Nephron (organoid): ENCODE measurements around the gene TSHZ3.

Experiments used
- H3K27ac Mint-ChIP-seq, 3 experiments: 2 replicates each; pipeline ENCODE4 v1.8.0; 2020; ENCODE audit warnings: mixed read lengths in 3 of 3, mild to moderate bottlenecking in 2 of 3, moderate library complexity in 1 of 3
- H3K27me3 Mint-ChIP-seq: 2 replicates; pipeline ENCODE4 v1.8.0; 2021; ENCODE audit warnings: low read depth, mild to moderate bottlenecking, moderate library complexity, mixed read lengths
- H3K36me3 Mint-ChIP-seq: 2 replicates; pipeline ENCODE4 v1.8.0; 2020; ENCODE audit warnings: low read depth, mixed read lengths
- H3K4me1 Mint-ChIP-seq: 2 replicates; pipeline ENCODE4 v1.8.0; 2020; ENCODE audit warnings: mixed read lengths
- H3K4me3 Mint-ChIP-seq, 3 experiments: 2 replicates each; pipeline ENCODE4 v1.8.0; 2020; ENCODE audit warnings: mild to moderate bottlenecking in 3 of 3, mixed read lengths in 3 of 3, moderate library complexity in 2 of 3
- H3K9me3 Mint-ChIP-seq: 2 replicates; pipeline ENCODE4 v1.8.0; 2020; ENCODE audit warnings: mixed read lengths
- TF ChIP-seq, protein P1 (sequence below), 3 experiments: fragments of 200-600 bp; sonication (generic); IDR thresholded peaks; one replicate each; pipeline ENCODE4 v1.5.0; 2021; ENCODE audit warnings: antibody characterized with exemption in 3 of 3; ENCODE audit not compliant: unreplicated experiment in 3 of 3

Gene TSHZ3

DNA sequence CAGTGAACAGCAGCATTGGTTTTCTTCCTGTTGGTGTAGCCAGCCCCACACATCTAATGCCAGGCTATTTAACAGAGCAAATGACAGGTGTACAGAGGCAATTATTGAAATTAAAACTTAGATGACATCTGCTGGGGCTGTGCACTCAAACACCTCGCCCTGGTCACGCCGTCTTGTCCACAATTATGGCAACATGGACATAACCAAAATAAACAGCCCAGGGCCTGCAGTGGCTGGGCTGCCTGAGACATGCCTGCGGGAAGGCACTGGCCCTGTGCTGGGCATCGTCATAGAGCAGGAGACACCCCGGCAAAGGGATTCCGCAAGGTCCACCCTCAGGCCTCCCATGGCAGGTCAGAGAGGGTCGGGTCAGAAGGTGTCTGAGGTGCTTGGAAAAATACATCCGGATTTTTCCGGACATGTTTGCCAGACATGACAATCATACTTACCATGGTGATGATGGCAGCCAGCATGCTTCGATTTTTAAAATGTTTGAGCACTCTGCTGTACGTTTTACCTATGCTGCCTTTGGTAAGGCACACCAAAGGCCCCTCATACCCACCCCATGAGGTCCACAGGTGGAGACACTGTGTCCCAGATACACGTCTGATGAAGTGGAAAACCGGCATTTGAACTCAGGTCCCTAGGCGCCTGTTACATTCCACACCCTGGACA is 47.8 kb downstream of the TSHZ3 start:
- Mint-ChIP-seq H3K27ac (no peak overlapping the region), H3K9me3 (no peaks in the 10 kb centered on the region), H3K36me3 (no peaks in the 10 kb centered on the region), H3K4me1 (peaks cover 24% of the 10 kb centered on the region), H3K4me3 (no peak overlapping the region), H3K27me3 (no peaks in the 10 kb centered on the region)
- TF ChIP-seq, protein P1, sequence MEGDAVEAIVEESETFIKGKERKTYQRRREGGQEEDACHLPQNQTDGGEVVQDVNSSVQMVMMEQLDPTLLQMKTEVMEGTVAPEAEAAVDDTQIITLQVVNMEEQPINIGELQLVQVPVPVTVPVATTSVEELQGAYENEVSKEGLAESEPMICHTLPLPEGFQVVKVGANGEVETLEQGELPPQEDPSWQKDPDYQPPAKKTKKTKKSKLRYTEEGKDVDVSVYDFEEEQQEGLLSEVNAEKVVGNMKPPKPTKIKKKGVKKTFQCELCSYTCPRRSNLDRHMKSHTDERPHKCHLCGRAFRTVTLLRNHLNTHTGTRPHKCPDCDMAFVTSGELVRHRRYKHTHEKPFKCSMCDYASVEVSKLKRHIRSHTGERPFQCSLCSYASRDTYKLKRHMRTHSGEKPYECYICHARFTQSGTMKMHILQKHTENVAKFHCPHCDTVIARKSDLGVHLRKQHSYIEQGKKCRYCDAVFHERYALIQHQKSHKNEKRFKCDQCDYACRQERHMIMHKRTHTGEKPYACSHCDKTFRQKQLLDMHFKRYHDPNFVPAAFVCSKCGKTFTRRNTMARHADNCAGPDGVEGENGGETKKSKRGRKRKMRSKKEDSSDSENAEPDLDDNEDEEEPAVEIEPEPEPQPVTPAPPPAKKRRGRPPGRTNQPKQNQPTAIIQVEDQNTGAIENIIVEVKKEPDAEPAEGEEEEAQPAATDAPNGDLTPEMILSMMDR (IDR thresholded peaks at IDR 0.05; ENCODE audit: unreplicated experiment in 3 of 3): no peak

DNA sequence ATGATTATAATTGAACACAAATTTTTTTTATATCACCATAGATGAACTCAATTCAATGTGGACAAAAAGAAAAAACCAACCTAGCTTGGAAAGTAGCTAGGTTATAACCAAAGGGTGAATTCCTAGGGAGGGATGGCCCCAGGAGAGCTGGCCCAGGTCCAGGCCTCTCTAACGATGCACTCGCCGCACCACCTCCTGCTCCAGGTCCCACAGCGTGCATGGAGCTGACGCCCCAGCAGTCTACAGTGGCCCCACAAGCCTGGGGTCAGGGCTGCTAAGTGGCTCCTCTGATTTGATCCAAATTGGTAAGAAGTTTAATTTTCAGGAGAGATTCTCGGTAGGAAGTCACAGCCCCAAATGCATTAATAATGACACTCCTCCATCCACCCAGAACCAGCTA is 48.8 kb downstream of the TSHZ3 start:
- Mint-ChIP-seq H3K36me3 (peaks cover 3% of the 10 kb centered on the region), H3K4me3 (no peak overlapping the region), H3K9me3 (no peaks in the 10 kb centered on the region), H3K4me1 (peaks cover 18% of the 10 kb centered on the region), H3K27ac (no peak overlapping the region), H3K27me3 (no peaks in the 10 kb centered on the region)
- TF ChIP-seq, protein P1 (IDR thresholded peaks at IDR 0.05; ENCODE audit: unreplicated experiment in 3 of 3): no peak

DNA sequence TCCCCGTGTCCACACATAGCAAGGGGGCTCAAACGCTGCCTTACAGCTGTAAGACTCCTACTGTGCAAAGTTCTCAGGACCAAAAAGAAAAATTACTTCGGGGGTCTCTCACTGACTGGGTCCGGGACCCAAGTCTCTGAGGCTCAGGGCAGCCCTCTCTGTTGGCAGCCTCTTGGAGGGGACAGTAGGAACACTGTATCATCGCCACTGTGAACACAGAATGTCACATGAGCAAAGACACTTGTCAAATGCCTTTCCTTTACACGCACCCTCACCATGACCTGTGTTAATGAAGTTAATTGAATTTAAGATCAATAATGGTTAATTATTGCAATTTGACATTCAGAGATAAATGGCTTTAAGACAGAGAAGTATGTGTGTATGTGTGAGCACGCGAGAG is 49.6 kb downstream of the TSHZ3 start:
- H3K4me3 Mint-ChIP-seq: no peak overlapping the region
- H3K4me1 Mint-ChIP-seq: peaks cover 15% of the 10 kb centered on the region
- no peak overlapping the region for H3K27ac Mint-ChIP-seq
- peaks cover 3% of the 10 kb centered on the region for H3K36me3 Mint-ChIP-seq
- H3K27me3 Mint-ChIP-seq: no peaks in the 10 kb centered on the region
- no peaks in the 10 kb centered on the region for H3K9me3 Mint-ChIP-seq
- TF ChIP-seq, protein P1 (IDR thresholded peaks at IDR 0.05; ENCODE audit: unreplicated experiment in 3 of 3): no peak

DNA sequence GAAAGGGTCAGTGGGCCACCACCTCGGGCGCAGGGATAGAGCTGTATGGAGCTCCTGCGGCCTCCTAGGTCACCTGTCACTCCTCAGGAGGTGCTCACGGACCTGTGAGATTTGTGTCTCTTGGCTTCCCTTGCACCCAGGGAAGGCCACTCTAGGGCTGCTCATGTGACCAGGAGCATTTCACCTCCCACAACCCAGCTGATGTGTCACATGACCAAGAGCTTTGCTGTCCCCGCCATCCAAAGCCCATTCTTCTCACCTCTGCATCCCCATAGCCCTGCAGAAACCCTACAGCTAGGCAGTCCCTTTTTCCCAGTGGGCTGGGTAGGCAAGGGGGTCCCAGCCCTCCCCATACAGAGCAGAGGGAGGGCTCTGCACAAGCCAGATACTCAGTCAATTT is 51.2 kb downstream of the TSHZ3 start:
- Mint-ChIP-seq H3K36me3 (peaks cover 7% of the 10 kb centered on the region), H3K9me3 (no peaks in the 10 kb centered on the region), H3K27ac (no peak overlapping the region), H3K4me1 (peaks cover 15% of the 10 kb centered on the region), H3K27me3 (no peaks in the 10 kb centered on the region), H3K4me3 (no peak overlapping the region)
- TF ChIP-seq, protein P1 (IDR thresholded peaks at IDR 0.05; ENCODE audit: unreplicated experiment in 3 of 3): no peak

DNA sequence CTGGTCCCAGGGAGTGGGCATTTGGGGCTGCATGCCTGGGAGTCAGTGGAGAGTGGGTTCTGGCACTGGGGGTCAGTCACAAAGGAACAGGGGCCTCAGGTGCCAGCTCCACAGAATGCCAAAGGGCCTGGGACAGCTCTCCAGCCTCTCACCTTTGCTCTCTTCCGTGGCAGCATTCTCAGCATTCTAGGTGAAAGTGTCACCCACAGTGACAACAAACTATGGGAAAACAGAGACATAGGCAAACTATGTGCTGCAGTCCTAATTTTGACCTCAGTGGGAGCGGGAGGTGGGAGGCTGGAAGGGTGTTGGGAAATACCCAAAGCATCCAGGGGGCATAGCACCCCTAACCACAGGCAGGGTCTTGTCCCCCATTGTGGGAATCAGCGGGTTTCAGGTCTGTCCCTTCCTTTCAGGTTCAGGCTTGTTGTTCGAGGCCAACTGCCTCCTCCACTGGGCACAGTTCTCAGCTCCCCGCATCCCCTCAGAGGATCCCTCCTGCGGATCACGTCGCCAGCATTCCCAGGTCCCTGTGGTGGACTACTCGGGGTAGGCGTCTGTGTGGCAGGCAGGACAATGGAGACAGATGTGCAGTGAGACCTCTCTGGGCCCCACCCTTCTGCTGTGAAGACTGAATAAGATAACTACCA is 52.4 kb downstream of the TSHZ3 start:
- Mint-ChIP-seq H3K4me3 (no peak overlapping the region), H3K4me1 (peaks cover 15% of the 10 kb centered on the region), H3K27ac (no peak overlapping the region), H3K27me3 (no peaks in the 10 kb centered on the region), H3K36me3 (peaks cover 15% of the 10 kb centered on the region), H3K9me3 (no peaks in the 10 kb centered on the region)
- TF ChIP-seq, protein P1 (IDR thresholded peaks at IDR 0.05; ENCODE audit: unreplicated experiment in 3 of 3): no peak

DNA sequence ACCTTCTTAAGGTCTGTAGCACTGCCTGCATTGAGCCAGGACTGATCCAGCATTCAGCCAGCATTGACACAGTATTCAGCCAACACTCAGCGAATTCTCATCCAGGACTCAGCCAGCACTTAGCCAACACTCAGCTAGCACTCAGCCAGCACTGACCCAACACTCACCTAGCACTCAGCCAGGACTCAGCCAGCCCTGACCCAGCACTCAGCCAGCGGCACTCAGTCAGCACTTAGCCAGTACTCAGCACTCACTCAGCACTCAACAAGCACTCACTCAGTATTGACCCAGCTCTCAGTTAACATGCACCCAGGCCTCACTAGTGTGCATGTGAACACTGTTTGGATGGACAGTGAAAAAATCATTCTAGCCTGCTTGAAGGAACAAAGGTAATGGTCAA is 55.0 kb downstream of the TSHZ3 start:
- H3K36me3 Mint-ChIP-seq: peaks cover 15% of the 10 kb centered on the region
- no peaks in the 10 kb centered on the region for H3K27me3 Mint-ChIP-seq
- TF ChIP-seq, protein P1 (IDR thresholded peaks at IDR 0.05; ENCODE audit: unreplicated experiment in 3 of 3): no peak

More for the DNA sequence above, 55.0 kb downstream of the TSHZ3 start:
- Mint-ChIP-seq H3K27ac (no peak overlapping the region), H3K4me1 (peaks cover 18% of the 10 kb centered on the region), H3K9me3 (no peaks in the 10 kb centered on the region), H3K4me3 (no peak overlapping the region)
